ENCODE results near the gene CELF4.

DNA sequence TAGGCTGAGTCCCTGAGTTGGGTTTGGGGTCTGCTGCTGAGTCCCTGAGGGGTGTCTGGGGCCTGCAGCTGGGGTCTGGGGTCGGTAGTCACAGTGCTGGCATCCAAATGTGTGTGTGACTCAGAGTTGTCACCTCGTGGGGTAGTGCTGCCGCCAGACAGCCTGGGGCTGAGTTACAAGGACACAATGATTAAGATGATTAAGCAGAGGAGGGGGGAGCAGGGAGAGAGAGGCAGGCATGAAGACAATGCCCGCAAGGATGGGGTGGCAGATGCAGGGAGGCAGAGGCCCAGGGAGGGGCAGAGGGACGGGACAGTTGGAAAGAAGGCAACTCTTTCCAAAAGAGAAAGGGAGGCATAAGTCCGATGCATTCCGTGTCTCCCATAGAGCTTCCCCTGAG is 120.2 kb downstream of the CELF4 start:
- TF ChIP-seq CTCF (IDR thresholded peaks at IDR 0.05) (no peak), POLR2A (IDR thresholded peaks at IDR 0.05) (no peak)

Data from breast epithelium (tissue), 3 donors.